Fibroblast of lung (primary cell): ENCODE data around the gene OAF. TPM values are rescaled to one million over a fixed set of nuclear protein-coding genes. Genes with fewer than 3 reads are reported as not detected.

Experiments
- DNase-seq, 2 donors: peaks; one replicate each; pipeline versions ENCODE4 v3.0.0 to v3.0.0-alpha.2; 2010; ENCODE audit warnings: low read depth in 2 of 2
- H2AFZ ChIP-seq: 2 replicates; pipeline ENCODE4 v1.5.1; 2012; ENCODE audit warnings: low read length, control low read depth, inconsistent platforms
- H3K27ac ChIP-seq: 2 replicates; pipeline ENCODE4 v1.5.1; 2011; ENCODE audit warnings: low read length, control low read depth; ENCODE audit not compliant: insufficient read depth
- H3K27me3 ChIP-seq: 2 replicates; pipeline ENCODE4 v1.5.1; 2011; ENCODE audit warnings: mild to moderate bottlenecking, low read length; ENCODE audit not compliant: control insufficient read depth, insufficient read depth
- H3K36me3 ChIP-seq: 2 replicates; pipeline ENCODE4 v1.5.1; 2011; ENCODE audit warnings: low read length; ENCODE audit not compliant: control insufficient read depth, insufficient read depth
- H3K4me1 ChIP-seq: 2 replicates; pipeline ENCODE4 v1.5.1; 2011; ENCODE audit warnings: low read length; ENCODE audit not compliant: control insufficient read depth, insufficient read depth; ENCODE audit errors: extremely low read depth
- H3K4me2 ChIP-seq: 2 replicates; pipeline ENCODE4 v1.5.1; 2011; ENCODE audit warnings: low read length, control low read depth; ENCODE audit not compliant: insufficient read depth; ENCODE audit errors: extremely low read depth
- H3K4me3 ChIP-seq, 4 experiments: fragments of 200-600 bp in 1 of 4; sonication (generic) in 1 of 4; replicated peaks in 1 of 4; 2 replicates each; pipeline ENCODE4 v1.5.1; 2011 to 2016; ENCODE audit warnings: low read length in 4 of 4, low read depth in 3 of 4, mild to moderate bottlenecking in 3 of 4, control low read depth in 2 of 4, inconsistent platforms in 1 of 4, mixed read lengths in 1 of 4; ENCODE audit not compliant: insufficient read depth in 1 of 4; ENCODE audit errors: control extremely low read depth in 1 of 4
- H3K79me2 ChIP-seq: 2 replicates; pipeline ENCODE4 v1.5.1; 2012; ENCODE audit warnings: mild to moderate bottlenecking, low read length, inconsistent platforms; ENCODE audit not compliant: control insufficient read depth, insufficient read depth
- H3K9ac ChIP-seq: 2 replicates; pipeline ENCODE4 v1.5.1; 2011; ENCODE audit warnings: mild to moderate bottlenecking, low read length, control low read depth; ENCODE audit not compliant: insufficient read depth
- H3K9me3 ChIP-seq: 2 replicates; pipeline ENCODE4 v1.5.1; 2012; ENCODE audit warnings: low read depth, low read length; ENCODE audit not compliant: control insufficient read depth, insufficient read depth
- H4K20me1 ChIP-seq: 2 replicates; pipeline ENCODE4 v1.5.1; 2011; ENCODE audit warnings: low read length; ENCODE audit not compliant: control insufficient read depth, insufficient read depth; ENCODE audit errors: extremely low read depth
- CTCF ChIP-seq, 2 donors: IDR thresholded peaks in 1 of 2; conservative IDR thresholded peaks in 1 of 2; 1 replicate in 1 of 2; 2 replicates in 1 of 2; pipeline ENCODE4 v1.5.1; 2011 to 2012; ENCODE audit warnings: low read length in 2 of 2, control low read depth in 1 of 2, inconsistent platforms in 1 of 2, low read depth in 1 of 2, mild to moderate bottlenecking in 1 of 2
- EZH2 ChIP-seq: IDR thresholded peaks from 2 replicates; pipeline ENCODE4 v1.5.1; 2012; ENCODE audit warnings: low read length, control low read depth, mild to moderate bottlenecking; ENCODE audit errors: missing control alignments
- polyA plus RNA-seq, 2 donors: library from polyadenylated mRNA; depleted of rRNA in 1 of 2; stranded (reverse) in 1 of 2; unstranded in 1 of 2; fragments of >200 nt; gene quantifications; 2 replicates each; pipeline ENCODE4 v1.2.1, GENCODE V29; 2011 to 2012; ENCODE audit warnings: missing spikeins in 1 of 2
- total RNA-seq: library from RNA; depleted of rRNA; stranded (reverse); fragments of >200 nt; gene quantifications from 2 replicates; pipeline ENCODE4 v1.2.1, GENCODE V29; 2014

Gene OAF
- total and polyA plus RNA-seq, 2 donors (not counting 1 experiment from before 2014, with no cell fraction given) = 20.0 to 22.7 TPM

GRCh38 chr11:120182790-120183491 lies 27.9 kb upstream of the OAF start:
- peaks cover 28% of the 10 kb centered on the region for H3K4me1 ChIP-seq
- no peak overlapping the region for H3K27ac ChIP-seq
- no peak overlapping the region for H3K9ac ChIP-seq
- H3K9me3 ChIP-seq = no peaks in the 10 kb centered on the region
- H3K36me3 ChIP-seq = no peaks in the 10 kb centered on the region
- TF ChIP-seq EZH2 = no peak
- TF ChIP-seq CTCF (conservative IDR thresholded peaks at IDR 0.05 in 1 of 2, IDR thresholded peaks at IDR 0.05 in 1 of 2; ENCODE audit: low read depth in 1 of 2, low read length in 2 of 2) = peak; percentile 22 to 39
- H3K4me3 ChIP-seq = no peak overlapping the region
- DNase-seq = no peak
- H3K27me3 ChIP-seq = no peaks in the 10 kb centered on the region
- H3K4me2 ChIP-seq = no peak overlapping the region
- H4K20me1 ChIP-seq = no peaks in the 10 kb centered on the region
- no peak overlapping the region for H2AFZ ChIP-seq
- no peaks in the 10 kb centered on the region for H3K79me2 ChIP-seq

- H3K9ac ChIP-seq = no peak overlapping the region
- H3K4me1 ChIP-seq = peaks cover 26% of the 10 kb centered on the region
- no peak for DNase-seq
Measured at GRCh38 chr11:120183701-120184141, 27.1 kb upstream of the OAF start.

More at GRCh38 chr11:120183701-120184141, 27.1 kb upstream of the OAF start:
- no peak overlapping the region for H3K27ac ChIP-seq
- H3K4me2 ChIP-seq = no peak overlapping the region
- H3K36me3 ChIP-seq = no peaks in the 10 kb centered on the region
- no peaks in the 10 kb centered on the region for H3K79me2 ChIP-seq
- no peak overlapping the region for H3K4me3 ChIP-seq
- H3K9me3 ChIP-seq = no peaks in the 10 kb centered on the region
- H3K27me3 ChIP-seq = no peaks in the 10 kb centered on the region
- no peak overlapping the region for H2AFZ ChIP-seq
- H4K20me1 ChIP-seq = no peaks in the 10 kb centered on the region
- no peak for TF ChIP-seq EZH2
- TF ChIP-seq CTCF (conservative IDR thresholded peaks at IDR 0.05 in 1 of 2, IDR thresholded peaks at IDR 0.05 in 1 of 2; ENCODE audit: low read depth in 1 of 2, low read length in 2 of 2) = no peak
